Transverse colon (tissue), 4 donors: ENCODE data around the gene NOB1.

Experiments used
- POLR2A ChIP-seq: fragments of 450-650 bp; IDR thresholded peaks from one replicate; pipeline ENCODE4 v1.6.1; 2016; ENCODE audit warnings: antibody characterized with exemption, mild to moderate bottlenecking, moderate library complexity
- POLR2AphosphoS5 ChIP-seq, 3 donors: sonication (generic); formaldehyde crosslinking; IDR thresholded peaks; one replicate each; pipeline ENCODE4 v1.6.1; 2016; ENCODE audit warnings: antibody characterized with exemption in 3 of 3
- TF ChIP-seq, protein P1 (sequence below), 5 experiments: fragments of 200-600 bp in 3 of 5; fragments of 450-650 bp in 2 of 5; sonication (generic) in 3 of 5; IDR thresholded peaks; 1 replicate in 2 of 5; 2 replicates in 3 of 5; pipeline ENCODE4 v1.5.1; 2016 to 2017; ENCODE audit warnings: antibody characterized with exemption in 5 of 5, inconsistent platforms in 3 of 5, mild to moderate bottlenecking in 2 of 5, moderate library complexity in 1 of 5

DNA sequence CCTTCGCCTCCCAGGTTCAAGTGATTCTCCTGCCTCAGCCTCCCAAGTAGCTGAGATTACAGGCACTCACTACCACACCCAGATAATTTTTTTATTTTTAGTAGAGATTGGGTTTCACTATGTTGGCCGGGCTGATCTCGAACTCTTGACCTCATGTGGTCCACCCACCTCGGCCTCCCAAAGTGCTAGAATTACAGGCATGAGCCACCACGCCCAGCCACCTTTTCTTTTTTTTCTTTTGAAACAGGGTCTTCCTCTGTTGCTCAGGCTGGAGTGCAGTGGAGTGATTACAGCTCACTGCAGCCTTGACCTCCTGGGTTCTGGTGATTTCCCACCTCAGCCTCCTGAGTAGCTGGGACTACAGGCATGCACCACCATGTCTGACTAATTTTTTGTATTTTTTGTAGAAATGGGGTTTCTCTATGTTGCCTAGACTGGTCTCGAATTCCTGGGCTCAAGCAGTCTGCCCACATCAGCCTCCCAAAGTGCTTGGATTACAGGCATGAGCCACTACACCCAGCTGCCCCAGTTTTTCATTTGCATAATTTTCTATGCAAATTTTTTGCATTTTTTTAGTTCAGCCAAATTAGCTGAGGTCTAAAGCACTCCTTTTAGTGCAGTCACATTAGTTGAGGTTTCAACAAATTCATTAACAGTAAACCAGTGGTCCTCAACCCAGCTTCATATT lies 18.7 kb upstream of the NOB1 start:
- TF ChIP-seq, protein P1, sequence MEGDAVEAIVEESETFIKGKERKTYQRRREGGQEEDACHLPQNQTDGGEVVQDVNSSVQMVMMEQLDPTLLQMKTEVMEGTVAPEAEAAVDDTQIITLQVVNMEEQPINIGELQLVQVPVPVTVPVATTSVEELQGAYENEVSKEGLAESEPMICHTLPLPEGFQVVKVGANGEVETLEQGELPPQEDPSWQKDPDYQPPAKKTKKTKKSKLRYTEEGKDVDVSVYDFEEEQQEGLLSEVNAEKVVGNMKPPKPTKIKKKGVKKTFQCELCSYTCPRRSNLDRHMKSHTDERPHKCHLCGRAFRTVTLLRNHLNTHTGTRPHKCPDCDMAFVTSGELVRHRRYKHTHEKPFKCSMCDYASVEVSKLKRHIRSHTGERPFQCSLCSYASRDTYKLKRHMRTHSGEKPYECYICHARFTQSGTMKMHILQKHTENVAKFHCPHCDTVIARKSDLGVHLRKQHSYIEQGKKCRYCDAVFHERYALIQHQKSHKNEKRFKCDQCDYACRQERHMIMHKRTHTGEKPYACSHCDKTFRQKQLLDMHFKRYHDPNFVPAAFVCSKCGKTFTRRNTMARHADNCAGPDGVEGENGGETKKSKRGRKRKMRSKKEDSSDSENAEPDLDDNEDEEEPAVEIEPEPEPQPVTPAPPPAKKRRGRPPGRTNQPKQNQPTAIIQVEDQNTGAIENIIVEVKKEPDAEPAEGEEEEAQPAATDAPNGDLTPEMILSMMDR (IDR thresholded peaks at IDR 0.05) = no peak
- TF ChIP-seq POLR2AphosphoS5 (IDR thresholded peaks at IDR 0.05) (no peak), POLR2A (no peak)
